K562 (cell line): ENCODE data around the gene SIGLEC7. TPM values are rescaled to one million over a fixed set of nuclear protein-coding genes. Genes with fewer than 3 reads are reported as not detected.

Experiments
- AFF4 ChIP-seq: sonication (generic); formaldehyde crosslinking; IDR thresholded peaks from 2 replicates; pipeline ENCODE4 v1.8.0; 2023; ENCODE audit warnings: mild to moderate bottlenecking, missing genetic modification reagents
- ARID3A ChIP-seq: IDR thresholded peaks from 2 replicates; pipeline ENCODE4 v1.6.1; 2012; ENCODE audit warnings: low read depth, low read length, improper control_type of control experiment, borderline replicate concordance
- CEBPG ChIP-seq, 3 experiments: fragments of 200-800 bp in 1 of 3; sonication (Bioruptor generic) in 1 of 3; sonication (generic) in 1 of 3; formaldehyde crosslinking in 1 of 3; IDR thresholded peaks in 2 of 3; conservative IDR thresholded peaks in 1 of 3; 2 replicates each; pipeline versions ENCODE4 v1.6.1 to v1.8.0; 2016 to 2022; ENCODE audit warnings: missing compliant biosample characterization in 2 of 3, missing genetic modification characterization in 2 of 3, mild to moderate bottlenecking in 1 of 3, missing genetic modification reagents in 1 of 3
- CEBPZ ChIP-seq: fragments of 150-350 bp; IDR thresholded peaks from 2 replicates; pipeline ENCODE4 v1.6.1; 2014; ENCODE audit warnings: low read depth, mild to moderate bottlenecking, low read length, borderline replicate concordance
- CSDE1 ChIP-seq, 2 experiments: fragments of 450-650 bp; IDR thresholded peaks; 2 replicates each; pipeline ENCODE4 v1.6.1; 2016; ENCODE audit warnings: mild to moderate bottlenecking in 1 of 2
- E2F3 ChIP-seq: fragments of 250-450 bp; sonication (Bioruptor Pico); IDR thresholded peaks from 2 replicates; pipeline ENCODE4 v1.4.0; 2020; ENCODE audit warnings: mild to moderate bottlenecking
- ETV1 ChIP-seq: fragments of 450-650 bp; conservative IDR thresholded peaks from 2 replicates; pipeline ENCODE4 v1.6.1; 2016; ENCODE audit warnings: missing genetic modification characterization, control low read depth, low read depth, missing compliant biosample characterization
- FOXM1 ChIP-seq, 2 experiments: fragments of 450-650 bp in 1 of 2; sonication (generic) in 1 of 2; formaldehyde crosslinking in 1 of 2; IDR thresholded peaks; 2 replicates each; pipeline versions ENCODE4 v1.6.1 to v1.9.0; 2017 to 2022; ENCODE audit warnings: low read depth in 2 of 2, mild to moderate bottlenecking in 2 of 2, missing genetic modification reagents in 1 of 2, moderate library complexity in 1 of 2
- HCFC1 ChIP-seq: IDR thresholded peaks from 2 replicates; pipeline ENCODE4 v1.6.1; 2012; ENCODE audit warnings: low read depth, low read length, improper control_type of control experiment
- HES1 ChIP-seq: fragments of 450-650 bp; IDR thresholded peaks from 2 replicates; pipeline ENCODE4 v1.6.1; 2016; ENCODE audit warnings: low read depth, mild to moderate bottlenecking, moderate library complexity
- HNRNPK ChIP-seq: fragments of 200-400 bp; formaldehyde crosslinking; IDR thresholded peaks from one replicate; pipeline ENCODE4 v1.6.1; 2018; ENCODE audit warnings: mild to moderate bottlenecking, low read depth, low read length; ENCODE audit not compliant: poor library complexity, severe bottlenecking
- ILK ChIP-seq: fragments of 450-650 bp; IDR thresholded peaks from 2 replicates; pipeline ENCODE4 v1.6.1; 2016; ENCODE audit warnings: missing genetic modification characterization, low read depth, mild to moderate bottlenecking, missing compliant biosample characterization, moderate library complexity, borderline replicate concordance
- KDM1A ChIP-seq, 2 experiments: fragments of 450-650 bp; IDR thresholded peaks; 2 replicates each; pipeline ENCODE4 v1.6.1; 2016; ENCODE audit warnings: mild to moderate bottlenecking in 2 of 2
- LARP7 ChIP-seq: fragments of 450-650 bp; IDR thresholded peaks from 2 replicates; pipeline ENCODE4 v1.6.1; 2016
- ZNF253 ChIP-seq: fragments of 250-450 bp; sonication (Bioruptor Pico); conservative IDR thresholded peaks from 2 replicates; pipeline ENCODE4 v1.6.1; 2021; ENCODE audit warnings: mild to moderate bottlenecking
- ZNF263 ChIP-seq: sonication (generic); formaldehyde crosslinking; IDR thresholded peaks from 2 replicates; pipeline ENCODE4 v1.8.0; 2022; ENCODE audit warnings: mild to moderate bottlenecking, missing genetic modification reagents, borderline replicate concordance
- polyA plus RNA-seq, 8 experiments: library from polyadenylated mRNA; depleted of rRNA in 4 of 8; stranded (reverse) in 5 of 8; unstranded in 3 of 8; fragments of >200 nt; fragmentation: Nextera tagmentation in 2 of 8; fragmentation: Illumina TruSeq in 1 of 8; extraction: Ambion mirVana in 2 of 8; extraction: Trizol in 1 of 8; gene quantifications; 2 replicates each; pipeline versions ENCODE4 v1.2.1 to v1.2.3, GENCODE V29; 2011 to 2014; ENCODE audit warnings: inconsistent platforms in 1 of 8, missing spikeins in 1 of 8
- total RNA-seq, 7 experiments: library from RNA; depleted of rRNA in 6 of 7; stranded (reverse); fragments of >200 nt in 6 of 7; fragmentation: Illumina TruSeq in 2 of 7; extraction: Trizol in 2 of 7; gene quantifications; 2 replicates each; pipeline versions ENCODE4 v1.2.1 to v1.2.3, GENCODE V29; 2011 to 2021; ENCODE audit warnings: low replicate concordance in 1 of 7

SIGLEC7 gene
- total and polyA plus RNA-seq, 9 of the 15 experiments (the other 6 are each of a cell fraction or from before 2014, with no cell fraction given), result 0.10 to 0.12 TPM; not detected in 7

GRCh38 chr19:51131780-51132680, 10.1 kb upstream of the SIGLEC7 start (continued):
- TF ChIP-seq AFF4 (CRISPR knock-in tag) (0 out of 2 replicates have a peak, but pooled peaks have one; percentile 31), E2F3 (CRISPR knock-in tag) (no peak), ZNF263 (CRISPR knock-in tag) (no peak), HES1 (no peak; the same call in 1 of the 2 replicates), ETV1 (tag) (peak; percentile 42; the same call in 1 of the 2 replicates), HNRNPK (no peak), ARID3A (no peak), CEBPG (CRISPR knock-in tag; IDR thresholded peaks at IDR 0.05) (no peak), CEBPG (tag; conservative IDR thresholded peaks at IDR 0.05 in 1 of 2, IDR thresholded peaks at IDR 0.05 in 1 of 2) (no peak), CEBPZ (no peak), CSDE1 (IDR thresholded peaks at IDR 0.05) (no peak), KDM1A (IDR thresholded peaks at IDR 0.05) (peak; percentile 90 to 91), HCFC1 (no peak), ZNF253 (CRISPR knock-in tag) (no peak), ILK (tag) (no peak), LARP7 (no peak), FOXM1 (IDR thresholded peaks at IDR 0.05; ENCODE audit: low read depth) (no peak), FOXM1 (CRISPR knock-in tag; IDR thresholded peaks at IDR 0.05; ENCODE audit: low read depth) (no peak)
